Brain microvascular endothelial cell (primary cell): ENCODE data around the gene ZNF488.

Experiments
- DNase-seq: peaks from one replicate; pipeline ENCODE4 v3.0.0-alpha.2; 2020
- H3K27ac ChIP-seq: fragments of 250-450 bp; sonication (Bioruptor Pico); 2 replicates; pipeline ENCODE4 v1.5.1; 2020; ENCODE audit warnings: mild to moderate bottlenecking, moderate library complexity
- H3K27me3 ChIP-seq: fragments of 250-450 bp; sonication (Bioruptor Pico); replicated peaks from 2 replicates; pipeline ENCODE4 v1.5.1; 2020; ENCODE audit warnings: mild to moderate bottlenecking
- H3K36me3 ChIP-seq: fragments of 250-450 bp; sonication (Bioruptor Pico); replicated peaks from 2 replicates; pipeline ENCODE4 v1.5.1; 2020; ENCODE audit warnings: mild to moderate bottlenecking
- H3K4me3 ChIP-seq: 2 replicates; pipeline ENCODE4 v1.5.1; 2011; ENCODE audit warnings: low read depth, mild to moderate bottlenecking, control low read depth, low read length, moderate library complexity
- CTCF ChIP-seq: IDR thresholded peaks from 2 replicates; pipeline ENCODE4 v1.5.1; 2011; ENCODE audit warnings: low read depth, mild to moderate bottlenecking, moderate library complexity, low read length, control low read depth, inconsistent platforms; ENCODE audit errors: missing control alignments
- in situ Hi-C: cut with HindIII; loops from 2 replicates; pipeline ENCODE4 v1.10.0; 2017; ENCODE audit warnings: low sequenced_read_pairs, low pct_ligation_motif_present

ZNF488 gene

GRCh38 chr10:47329855-47330254 lies 54.2 kb downstream of the ZNF488 start:
- no peak for TF ChIP-seq CTCF
- Histone ChIP-seq H3K4me3 (no peak overlapping the region), H3K27ac (no peak overlapping the region), H3K27me3 (no peaks in the 10 kb centered on the region), H3K36me3 (no peaks in the 10 kb centered on the region)
- in situ Hi-C loops, result no loop called here
- DNase-seq, result no peak

- no peaks in the 10 kb centered on the region for H3K27me3 ChIP-seq
- H3K27ac ChIP-seq, result no peak overlapping the region
- no peak overlapping the region for H3K4me3 ChIP-seq
- in situ Hi-C loops, result no loop called here
- DNase-seq, result no peak
- TF ChIP-seq CTCF, result no peak
- H3K36me3 ChIP-seq, result no peaks in the 10 kb centered on the region
Observed at GRCh38 chr10:47326927-47327330, 57.2 kb downstream of the ZNF488 start.

GRCh38 chr10:47326306-47326926 lies 57.7 kb downstream of the ZNF488 start:
- no peak for DNase-seq
- H3K36me3 ChIP-seq, result no peaks in the 10 kb centered on the region
- H3K4me3 ChIP-seq, result no peak overlapping the region
- no peak overlapping the region for H3K27ac ChIP-seq
- no peak for TF ChIP-seq CTCF
- no peaks in the 10 kb centered on the region for H3K27me3 ChIP-seq
- in situ Hi-C loops, result no loop called here

GRCh38 chr10:47325303-47326291 lies 58.5 kb downstream of the ZNF488 start:
- no peak for TF ChIP-seq CTCF
- DNase-seq, result no peak
- H3K36me3 ChIP-seq, result no peaks in the 10 kb centered on the region
- in situ Hi-C loops, result no loop called here
- no peaks in the 10 kb centered on the region for H3K27me3 ChIP-seq
- no peak overlapping the region for H3K4me3 ChIP-seq
- H3K27ac ChIP-seq, result no peak overlapping the region

- TF ChIP-seq CTCF, result no peak
- DNase-seq, result no peak
- no peak overlapping the region for H3K4me3 ChIP-seq
- no peak overlapping the region for H3K27ac ChIP-seq
- H3K36me3 ChIP-seq, result no peaks in the 10 kb centered on the region
- H3K27me3 ChIP-seq, result no peaks in the 10 kb centered on the region
- in situ Hi-C loops, result loop anchor here (25.0 kb wide), 1 partner anchor 286 kb away; no protein-coding TSS in a partner anchor
Observed at GRCh38 chr10:47323636-47324296, 60.3 kb downstream of the ZNF488 start.
